Rectal smooth muscle tissue (tissue), 1 donor: ENCODE results near the gene HELZ.
"Not testable (repeated sequence)": the region's sequence is repeated elsewhere in the genome, so short reads cannot be mapped to it uniquely, and the experiment has no call there.

Experiments
- H3K27ac ChIP-seq: one replicate; pipeline ENCODE4 v1.7.0; 2013; ENCODE audit warnings: low read depth, low read length, inconsistent platforms
- H3K27me3 ChIP-seq: one replicate; pipeline ENCODE4 v1.7.0; 2013; ENCODE audit warnings: low read length; ENCODE audit not compliant: control insufficient read depth, insufficient read depth
- H3K36me3 ChIP-seq: one replicate; pipeline ENCODE4 v1.7.0; 2013; ENCODE audit warnings: low read length; ENCODE audit not compliant: control insufficient read depth, insufficient read depth
- H3K4me1 ChIP-seq: one replicate; pipeline ENCODE4 v1.7.0; 2013; ENCODE audit warnings: low read length; ENCODE audit not compliant: control insufficient read depth, insufficient read depth
- H3K4me3 ChIP-seq: one replicate; pipeline ENCODE4 v1.7.0; 2013; ENCODE audit warnings: low read length
- H3K9ac ChIP-seq: one replicate; pipeline ENCODE4 v1.7.0; 2013; ENCODE audit warnings: low read length

HELZ gene

GRCh38 chr17:67041941-67042899 is 202.8 kb downstream of the HELZ start:
- no peaks in the 10 kb centered on the region for H3K27me3 ChIP-seq
- no peak overlapping the region for H3K4me3 ChIP-seq
- H3K36me3 ChIP-seq: no peaks in the 10 kb centered on the region
- no peak overlapping the region for H3K27ac ChIP-seq
- no peak overlapping the region for H3K9ac ChIP-seq
- H3K4me1 ChIP-seq: no peaks in the 10 kb centered on the region

- no peaks in the 10 kb centered on the region for H3K4me1 ChIP-seq
- no peaks in the 10 kb centered on the region for H3K27me3 ChIP-seq
- H3K4me3 ChIP-seq: no peak overlapping the region
- H3K9ac ChIP-seq: no peak overlapping the region
- no peaks in the 10 kb centered on the region for H3K36me3 ChIP-seq
- H3K27ac ChIP-seq: no peak overlapping the region
Observed at GRCh38 chr17:67041531-67041930, 203.5 kb downstream of the HELZ start.

- H3K27ac ChIP-seq, H3K36me3 ChIP-seq, H3K27me3 ChIP-seq, H3K4me3 ChIP-seq, H3K4me1 ChIP-seq, H3K9ac ChIP-seq: not testable (repeated sequence)
Observed at GRCh38 chr17:67041119-67041518, 203.9 kb downstream of the HELZ start.

GRCh38 chr17:67040652-67041051 is 204.3 kb downstream of the HELZ start:
- no peaks in the 10 kb centered on the region for H3K36me3 ChIP-seq
- no peaks in the 10 kb centered on the region for H3K27me3 ChIP-seq
- no peaks in the 10 kb centered on the region for H3K4me1 ChIP-seq
- no peak overlapping the region for H3K27ac ChIP-seq
- no peak overlapping the region for H3K4me3 ChIP-seq
- H3K9ac ChIP-seq: no peak overlapping the region

GRCh38 chr17:67038861-67039365 is 206.1 kb downstream of the HELZ start:
- no peak overlapping the region for H3K9ac ChIP-seq
- no peaks in the 10 kb centered on the region for H3K36me3 ChIP-seq
- H3K27ac ChIP-seq: no peak overlapping the region
- H3K27me3 ChIP-seq: no peaks in the 10 kb centered on the region
- no peaks in the 10 kb centered on the region for H3K4me1 ChIP-seq
- no peak overlapping the region for H3K4me3 ChIP-seq

- H3K4me3 ChIP-seq: no peak overlapping the region
- no peak overlapping the region for H3K9ac ChIP-seq
- no peaks in the 10 kb centered on the region for H3K27me3 ChIP-seq
- H3K36me3 ChIP-seq: no peaks in the 10 kb centered on the region
- H3K27ac ChIP-seq: no peak overlapping the region
- H3K4me1 ChIP-seq: no peaks in the 10 kb centered on the region
Observed at GRCh38 chr17:67035131-67036083, 209.6 kb downstream of the HELZ start.

- no peak overlapping the region for H3K9ac ChIP-seq
- H3K27me3 ChIP-seq: no peaks in the 10 kb centered on the region
- no peak overlapping the region for H3K27ac ChIP-seq
- H3K4me3 ChIP-seq: no peak overlapping the region
- H3K4me1 ChIP-seq: no peaks in the 10 kb centered on the region
- no peaks in the 10 kb centered on the region for H3K36me3 ChIP-seq
Observed at GRCh38 chr17:67033613-67034012, 211.4 kb downstream of the HELZ start.

GRCh38 chr17:67032985-67033384 is 212.0 kb downstream of the HELZ start:
- H3K9ac ChIP-seq: no peak overlapping the region
- H3K27me3 ChIP-seq: no peaks in the 10 kb centered on the region
- no peak overlapping the region for H3K27ac ChIP-seq
- no peaks in the 10 kb centered on the region for H3K36me3 ChIP-seq
- H3K4me3 ChIP-seq: no peak overlapping the region
- H3K4me1 ChIP-seq: no peaks in the 10 kb centered on the region

GRCh38 chr17:67032382-67032781 is 212.6 kb downstream of the HELZ start:
- Histone ChIP-seq H3K4me3 (no peak overlapping the region), H3K27ac (no peak overlapping the region), H3K4me1 (no peaks in the 10 kb centered on the region), H3K36me3 (no peaks in the 10 kb centered on the region), H3K9ac (no peak overlapping the region), H3K27me3 (no peaks in the 10 kb centered on the region)

GRCh38 chr17:67030641-67031040 is 214.4 kb downstream of the HELZ start:
- Histone ChIP-seq H3K4me1 (no peaks in the 10 kb centered on the region), H3K4me3 (no peak overlapping the region), H3K27ac (no peak overlapping the region), H3K36me3 (no peaks in the 10 kb centered on the region), H3K27me3 (no peaks in the 10 kb centered on the region), H3K9ac (no peak overlapping the region)

- Histone ChIP-seq H3K9ac (no peak overlapping the region), H3K4me1 (no peaks in the 10 kb centered on the region), H3K27ac (no peak overlapping the region), H3K4me3 (no peak overlapping the region), H3K27me3 (no peaks in the 10 kb centered on the region), H3K36me3 (no peaks in the 10 kb centered on the region)
Observed at GRCh38 chr17:67027031-67027628, 217.9 kb downstream of the HELZ start.

- Histone ChIP-seq H3K27ac (no peak overlapping the region), H3K27me3 (no peaks in the 10 kb centered on the region), H3K4me1 (no peaks in the 10 kb centered on the region), H3K36me3 (no peaks in the 10 kb centered on the region), H3K4me3 (no peak overlapping the region), H3K9ac (no peak overlapping the region)
Observed at GRCh38 chr17:67026341-67026740, 218.7 kb downstream of the HELZ start.
